K562 (cell line): Measurements from ENCODE around the gene ZDHHC14. TPM values are rescaled to one million over a fixed set of nuclear protein-coding genes. Genes with fewer than 3 reads are reported as not detected.

Experiments used
- ELF2 ChIP-seq: fragments of 250-450 bp; sonication (Bioruptor Pico); IDR thresholded peaks from 2 replicates; pipeline ENCODE4 v1.5.0; 2021; ENCODE audit warnings: mild to moderate bottlenecking
- GTF3C2 ChIP-seq: IDR thresholded peaks from 3 replicates; pipeline ENCODE4 v1.6.1; 2011; ENCODE audit warnings: borderline replicate concordance, mild to moderate bottlenecking, moderate library complexity; ENCODE audit not compliant: insufficient read length; ENCODE audit errors: extremely low read depth
- HBP1 ChIP-seq: fragments of 450-650 bp; formaldehyde crosslinking; IDR thresholded peaks from 2 replicates; pipeline ENCODE4 v1.4.0; 2022; ENCODE audit warnings: missing genetic modification characterization
- JUN ChIP-seq, 2 experiments: sonication (generic) in 1 of 2; formaldehyde crosslinking in 1 of 2; IDR thresholded peaks; 2 replicates each; pipeline versions ENCODE4 v1.6.1 to v1.8.0; 2012 to 2022; ENCODE audit warnings: borderline replicate concordance in 2 of 2, mild to moderate bottlenecking in 2 of 2, improper control_type of control experiment in 1 of 2, low read depth in 1 of 2, low read length in 1 of 2, missing genetic modification reagents in 1 of 2
- MLLT1 ChIP-seq, 2 experiments: fragments of 450-650 bp; IDR thresholded peaks; 2 replicates each; pipeline ENCODE4 v1.6.1; 2016
- PURB ChIP-seq: sonication (generic); formaldehyde crosslinking; IDR thresholded peaks from 2 replicates; pipeline ENCODE4 v1.9.0; 2021; ENCODE audit warnings: low read depth, mild to moderate bottlenecking, missing genetic modification reagents
- RCOR1 ChIP-seq, 2 experiments: IDR thresholded peaks; 2 replicates each; pipeline ENCODE4 v1.6.1; 2012; ENCODE audit warnings: low read depth in 2 of 2, low read length in 2 of 2, borderline replicate concordance in 1 of 2, improper control_type of control experiment in 1 of 2
- RNF219 ChIP-seq: fragments of 250-450 bp; sonication (Bioruptor Pico); IDR thresholded peaks from 2 replicates; pipeline ENCODE4 v1.5.0; 2022; ENCODE audit warnings: mild to moderate bottlenecking
- TEAD4 ChIP-seq, 2 experiments: sonication (generic) in 1 of 2; formaldehyde crosslinking in 1 of 2; IDR thresholded peaks; 2 replicates each; pipeline versions ENCODE4 v1.6.1 to v1.8.0; 2012 to 2022; ENCODE audit warnings: borderline replicate concordance in 1 of 2, inconsistent platforms in 1 of 2, low read length in 1 of 2, mild to moderate bottlenecking in 1 of 2, missing genetic modification reagents in 1 of 2
- THRB ChIP-seq: fragments of 450-650 bp; formaldehyde crosslinking; conservative IDR thresholded peaks from 2 replicates; pipeline ENCODE4 v1.4.0; 2022; ENCODE audit warnings: mild to moderate bottlenecking, missing genetic modification characterization
- ZC3H4 ChIP-seq: sonication (generic); formaldehyde crosslinking; IDR thresholded peaks from 2 replicates; pipeline ENCODE4 v1.9.0; 2021; ENCODE audit warnings: missing genetic modification reagents, borderline replicate concordance
- ZKSCAN8 ChIP-seq: fragments of 200-800 bp; sonication (Bioruptor generic); IDR thresholded peaks from 2 replicates; pipeline ENCODE4 v1.6.1; 2016; ENCODE audit warnings: missing genetic modification characterization, missing compliant biosample characterization
- ZNF146 ChIP-seq: IDR thresholded peaks from one replicate; pipeline ENCODE4 v1.6.1; 2018; ENCODE audit warnings: missing compliant biosample characterization; ENCODE audit not compliant: unreplicated experiment
- ZNF274 ChIP-seq: IDR thresholded peaks from 2 replicates; pipeline ENCODE4 v1.6.1; 2011; ENCODE audit warnings: low read depth, mild to moderate bottlenecking, low read length, moderate library complexity, borderline replicate concordance
- ZNF3 ChIP-seq: fragments of 250-450 bp; sonication (Bioruptor Pico); IDR thresholded peaks from 2 replicates; pipeline ENCODE4 v1.5.0; 2021; ENCODE audit warnings: mild to moderate bottlenecking, moderate library complexity
- polyA plus RNA-seq, 8 experiments: library from polyadenylated mRNA; depleted of rRNA in 4 of 8; stranded (reverse) in 5 of 8; unstranded in 3 of 8; fragments of >200 nt; fragmentation: Nextera tagmentation in 2 of 8; fragmentation: Illumina TruSeq in 1 of 8; extraction: Ambion mirVana in 2 of 8; extraction: Trizol in 1 of 8; gene quantifications; 2 replicates each; pipeline versions ENCODE4 v1.2.1 to v1.2.3, GENCODE V29; 2011 to 2014; ENCODE audit warnings: inconsistent platforms in 1 of 8, missing spikeins in 1 of 8
- total RNA-seq, 7 experiments: library from RNA; depleted of rRNA in 6 of 7; stranded (reverse); fragments of >200 nt in 6 of 7; fragmentation: Illumina TruSeq in 2 of 7; extraction: Trizol in 2 of 7; gene quantifications; 2 replicates each; pipeline versions ENCODE4 v1.2.1 to v1.2.3, GENCODE V29; 2011 to 2021; ENCODE audit warnings: low replicate concordance in 1 of 7

The ZDHHC14 gene
- total and polyA plus RNA-seq, 9 of the 15 experiments (the other 6 are each of a cell fraction or from before 2014, with no cell fraction given) = 0.92 to 23.1 (median 13.8) TPM

- TF ChIP-seq ELF2 (CRISPR knock-in tag) (no peak), THRB (CRISPR knock-in tag) (no peak), RCOR1 (IDR thresholded peaks at IDR 0.05; ENCODE audit: borderline replicate concordance in 1 of 2, low read depth in 2 of 2, low read length in 2 of 2) (no peak), ZNF274 (no peak), JUN (IDR thresholded peaks at IDR 0.05; ENCODE audit: borderline replicate concordance, low read depth, low read length) (no peak), JUN (CRISPR knock-in tag; IDR thresholded peaks at IDR 0.05; ENCODE audit: borderline replicate concordance) (no peak), GTF3C2 (no peak), MLLT1 (IDR thresholded peaks at IDR 0.05) (no peak), TEAD4 (IDR thresholded peaks at IDR 0.05; ENCODE audit: low read length) (no peak; the same call in 1 of the 2 replicates), TEAD4 (CRISPR knock-in tag; IDR thresholded peaks at IDR 0.05; ENCODE audit: borderline replicate concordance) (0 out of 2 replicates have a peak, but pooled peaks have one; percentile 51), PURB (CRISPR knock-in tag) (no peak), ZNF3 (CRISPR knock-in tag) (peak; percentile 90), ZC3H4 (CRISPR knock-in tag) (no peak), ZNF146 (CRISPR knock-in tag) (no peak), HBP1 (no peak), ZKSCAN8 (CRISPR knock-in tag) (no peak), RNF219 (CRISPR knock-in tag) (no peak)
Measured at GRCh38 chr6:157479464-157480303, 98.7 kb downstream of the ZDHHC14 start (continued).
